Muscle of back (tissue), 11 donors: ENCODE measurements around the gene SEMA6D. TPM values are rescaled to one million over a fixed set of nuclear protein-coding genes. Genes with fewer than 3 reads are reported as not detected.
"Not testable (repeated sequence)": the region's sequence is repeated elsewhere in the genome, so short reads cannot be mapped to it uniquely, and the experiment has no call there.

Experiments used
- DNase-seq, 3 donors: peaks; one replicate each; pipeline versions ENCODE4 v3.0.0 to v3.0.0-alpha.2; 2013
- polyA plus RNA-seq, 10 donors: library from polyadenylated mRNA; unstranded; fragments of 120-200 nt; gene quantifications; one replicate each; pipeline ENCODE4 v1.2.1, GENCODE V29; 2013; ENCODE audit not compliant: insufficient read length in 10 of 10

SEMA6D gene
- polyA plus RNA-seq, 10 donors, result 35.7 to 82.9 (median 59.1) TPM

DNA sequence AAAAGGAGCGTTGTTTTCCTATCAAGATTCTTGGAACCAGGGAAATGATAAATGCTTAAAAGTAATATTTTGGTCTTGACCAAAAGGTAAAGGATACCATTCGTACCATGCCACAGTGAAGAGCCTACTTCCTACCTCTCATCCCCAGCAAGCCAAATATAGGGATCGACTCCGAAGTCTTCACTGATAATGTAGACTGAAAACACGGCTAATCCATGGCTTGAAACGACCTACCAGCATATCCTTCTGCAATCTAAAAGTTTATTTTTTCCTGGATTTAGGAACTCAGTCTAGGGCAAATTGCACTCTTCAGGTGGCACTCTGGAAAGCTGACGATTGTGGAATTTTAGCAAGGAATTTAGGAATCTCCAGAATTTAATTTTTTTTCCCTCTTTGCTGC, 1.9 kb upstream of the SEMA6D start:
- no peak for DNase-seq

DNA sequence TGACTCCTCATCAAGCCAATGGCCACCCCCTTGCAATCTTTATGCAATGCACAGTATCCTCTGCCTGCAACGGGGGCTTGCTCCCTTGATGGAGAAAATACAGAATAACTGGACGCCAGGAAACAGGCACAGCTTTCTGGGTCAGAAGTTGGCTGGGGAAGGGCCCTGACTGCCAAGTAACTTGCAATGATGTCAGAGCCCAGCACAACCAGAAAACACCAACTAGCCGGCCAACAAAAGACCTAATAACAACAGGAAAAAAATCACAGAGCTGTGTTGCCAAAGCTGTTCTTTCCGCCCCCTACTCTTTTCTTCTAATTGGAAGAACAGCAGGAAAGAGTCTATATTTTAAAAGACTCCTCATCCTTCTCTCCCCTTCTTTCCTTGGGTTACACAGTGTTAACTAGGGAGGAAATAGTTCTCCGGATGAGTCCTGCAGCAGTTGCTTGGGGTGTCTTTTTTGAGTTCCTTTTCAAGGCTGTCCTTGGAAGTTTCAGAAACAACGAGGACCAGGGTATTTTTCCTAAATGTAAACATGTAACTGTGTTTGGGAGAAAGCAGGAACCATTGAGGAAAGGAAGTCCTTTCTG, 1.4 kb upstream of the SEMA6D start:
- peak in 2 of 3 donors; percentile 55 to 80 for DNase-seq

DNA sequence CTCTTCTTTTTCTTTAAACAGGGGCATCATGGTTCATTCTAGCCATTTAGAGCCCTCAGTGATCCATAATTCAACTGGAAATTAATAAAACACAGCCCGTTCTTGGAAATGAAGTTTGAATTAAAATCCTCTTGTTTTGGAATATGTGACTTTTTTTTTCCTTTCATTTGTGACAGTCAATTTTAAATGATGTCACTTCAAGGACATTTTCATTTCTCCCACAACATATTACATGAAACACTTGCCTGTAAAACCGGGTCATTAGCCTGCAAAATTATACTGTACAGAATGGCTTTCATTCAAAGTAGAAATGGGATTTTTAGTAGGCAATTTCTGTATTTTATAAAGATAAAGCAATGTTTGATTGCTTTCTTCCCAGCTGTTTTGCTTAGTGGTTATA, 789 bp upstream of the SEMA6D start:
- DNase-seq, result peak in 1 of 3 donors; percentile 39

- DNase-seq, result peak; percentile 60 to 87 (median 71)
These were observed 1.5 kb downstream of the SEMA6D start for GRCh38 chr15:47718497-47719437.

- no peak for DNase-seq
These were observed 2.4 kb downstream of the SEMA6D start for GRCh38 chr15:47719730-47720129.

DNA sequence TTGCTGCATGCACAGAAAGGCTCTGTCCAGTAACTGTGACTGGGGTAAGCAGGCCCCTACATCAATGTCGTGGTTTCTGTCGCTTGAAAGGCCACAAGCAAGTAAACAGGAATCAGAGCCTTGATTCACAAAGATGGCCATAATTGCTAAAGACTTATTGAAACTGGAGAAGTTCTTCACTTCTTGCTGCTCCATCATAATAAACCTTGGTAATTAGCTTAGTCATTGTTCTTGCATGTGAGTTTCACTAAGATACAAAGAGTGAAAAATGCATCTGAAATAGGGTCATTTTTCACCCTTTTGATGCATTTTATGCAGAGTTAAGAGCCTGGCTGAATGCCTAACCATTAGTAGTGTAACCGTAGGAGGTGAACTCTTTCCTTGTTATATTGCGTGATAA, 3.2 kb downstream of the SEMA6D start:
- no peak for DNase-seq

DNA sequence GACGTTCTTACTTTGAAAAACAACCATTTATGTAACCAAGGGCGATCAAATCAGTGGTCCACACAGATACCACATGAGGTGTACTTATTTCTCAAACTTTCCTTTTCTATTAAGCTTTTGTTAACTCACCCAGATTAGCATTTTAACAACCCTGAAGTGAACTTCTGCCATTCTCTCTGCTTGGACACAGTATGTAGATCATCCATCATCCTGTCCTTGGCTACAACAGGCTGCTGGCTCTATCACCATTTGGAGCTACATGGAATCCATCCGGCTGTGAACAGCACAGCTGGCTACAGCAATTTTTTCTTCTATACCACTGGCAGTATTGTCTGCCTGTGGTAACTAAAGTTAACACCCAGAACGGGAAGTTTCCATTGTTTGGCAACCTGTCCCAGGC, 4.4 kb downstream of the SEMA6D start:
- DNase-seq, result peak in 1 of 3 donors; percentile 35

- peak in 2 of 3 donors; percentile 12 to 33 for DNase-seq
These were observed 7.0 kb downstream of the SEMA6D start for GRCh38 chr15:47724346-47724745.

DNA sequence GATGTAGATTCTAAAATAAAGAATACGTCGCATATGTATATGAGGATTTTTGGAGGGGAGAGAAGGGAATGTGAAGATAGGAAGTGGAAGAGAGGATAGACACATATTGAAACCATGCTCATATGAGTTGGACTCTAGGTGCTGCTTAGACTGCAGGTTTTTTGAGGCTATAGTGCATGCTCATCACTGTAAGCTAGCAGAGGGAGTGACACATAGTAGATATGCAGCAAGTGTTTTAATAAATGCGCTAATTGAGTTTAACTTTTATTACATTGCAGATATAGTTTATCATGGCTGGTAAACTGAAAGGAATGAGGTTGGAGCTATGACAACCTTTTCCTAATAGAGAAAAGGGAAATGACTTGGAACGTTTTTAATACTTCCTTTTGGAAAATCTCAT, 7.7 kb downstream of the SEMA6D start:
- DNase-seq, result no peak

- DNase-seq, result peak; percentile 29 to 54 (median 40)
These were observed 8.6 kb downstream of the SEMA6D start for GRCh38 chr15:47725906-47726305.

DNA sequence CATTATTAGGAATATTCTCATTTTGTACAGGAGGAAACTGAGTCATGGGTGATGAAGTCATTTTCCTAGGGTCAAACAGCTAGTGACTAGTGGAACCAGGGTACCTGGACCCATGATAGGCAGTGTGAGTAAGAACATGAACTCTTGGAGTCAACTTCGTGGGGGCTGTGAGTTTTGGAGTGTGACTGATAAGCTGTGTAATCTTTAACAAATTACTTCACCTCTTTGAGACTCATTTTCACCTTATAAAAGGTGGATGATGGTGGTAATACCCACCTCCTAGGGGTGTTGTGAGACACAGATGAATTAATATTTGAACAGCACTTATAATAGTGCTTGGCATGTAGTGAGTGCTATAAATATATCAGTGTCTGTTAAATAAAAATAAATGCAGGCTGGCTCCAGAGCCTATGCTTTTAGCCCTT, 9.1 kb downstream of the SEMA6D start:
- DNase-seq, result no peak

DNA sequence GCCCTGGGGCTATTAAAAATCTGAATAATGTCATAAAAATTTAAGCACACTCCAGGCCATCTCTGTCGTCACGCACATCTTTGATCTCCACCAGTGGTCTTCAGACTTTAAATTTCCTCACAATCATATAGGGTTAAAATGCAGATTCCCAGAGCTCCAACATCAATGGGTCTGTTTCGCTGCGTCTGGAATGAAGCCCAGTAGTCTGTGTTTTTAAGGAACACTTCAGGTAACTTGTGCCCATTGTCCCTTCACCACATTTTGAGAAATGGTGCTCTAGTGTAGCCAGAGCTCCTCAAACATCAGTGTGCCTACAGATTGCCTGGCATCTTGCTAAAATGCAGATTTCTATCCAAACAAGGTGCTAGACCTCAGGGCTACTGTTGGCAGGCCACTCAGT, 9.8 kb downstream of the SEMA6D start:
- DNase-seq, result no peak

DNA sequence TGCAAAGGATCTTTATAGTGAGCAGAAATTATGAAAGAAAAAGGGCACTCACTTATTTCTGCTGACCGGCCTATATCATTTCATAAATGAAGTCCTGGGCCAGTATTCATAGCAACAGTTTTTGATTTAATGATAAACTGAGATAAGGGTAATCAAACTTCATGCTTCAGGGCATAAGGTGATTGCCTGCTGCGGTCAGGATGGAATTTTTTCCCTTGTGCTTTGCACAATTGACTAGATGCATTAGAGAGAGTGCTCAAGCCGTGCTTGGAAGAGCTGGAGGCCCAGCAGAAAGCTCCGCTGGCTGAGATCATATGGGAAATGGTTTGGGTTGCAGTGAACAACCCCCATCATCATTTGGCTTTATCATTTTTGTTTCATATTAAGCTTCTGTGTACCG, 10.4 kb downstream of the SEMA6D start:
- peak in 1 of 3 donors; percentile 16 for DNase-seq

- DNase-seq, result peak in 2 of 3 donors; percentile 40 to 58
These were observed 11.1 kb downstream of the SEMA6D start for GRCh38 chr15:47728426-47728825.

- DNase-seq, result no peak
These were observed 11.6 kb downstream of the SEMA6D start for GRCh38 chr15:47728886-47729285.

DNA sequence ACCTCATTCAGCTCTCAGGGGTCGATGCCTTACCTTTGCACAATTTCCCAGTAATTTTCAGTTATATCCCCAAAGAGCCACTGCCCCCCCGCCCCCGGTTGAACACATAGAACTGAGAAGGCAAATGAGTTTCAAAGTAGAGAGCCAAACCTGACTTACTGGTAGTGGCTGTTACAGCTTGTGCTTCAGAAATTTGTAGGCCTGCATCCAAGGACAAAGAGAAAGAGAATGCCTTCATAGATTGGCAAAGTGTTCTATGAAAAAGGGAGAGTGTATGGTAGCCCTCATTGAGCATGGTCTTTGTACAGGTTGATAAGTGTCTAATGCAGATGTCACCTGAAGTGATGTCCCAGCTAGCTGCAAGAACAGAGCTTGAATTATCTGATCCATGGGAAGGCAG, 13.9 kb downstream of the SEMA6D start:
- no peak for DNase-seq

DNA sequence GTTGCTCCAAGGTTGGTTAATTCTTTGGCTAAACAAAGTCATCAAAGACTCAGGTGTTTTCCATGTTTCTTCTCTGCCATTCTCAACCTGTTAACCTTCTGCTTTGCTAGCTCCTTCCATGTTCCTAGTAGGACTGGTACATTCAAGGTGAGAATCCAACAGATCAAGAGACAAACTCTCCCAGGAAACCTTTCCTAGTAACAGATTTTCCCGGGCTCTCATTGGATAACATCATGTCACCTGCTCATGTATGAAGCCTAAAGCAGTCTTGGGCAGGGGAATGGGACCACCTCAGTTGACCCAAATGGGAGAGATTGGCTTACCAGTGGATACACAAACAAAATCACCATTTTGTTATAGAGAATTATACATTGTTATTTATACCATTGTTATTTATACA, 14.9 kb downstream of the SEMA6D start:
- no peak for DNase-seq

- no peak for DNase-seq
These were observed 15.8 kb downstream of the SEMA6D start for GRCh38 chr15:47733085-47733484.

GRCh38 chr15:47736143-47736786, 19.0 kb downstream of the SEMA6D start:
- no peak for DNase-seq

DNA sequence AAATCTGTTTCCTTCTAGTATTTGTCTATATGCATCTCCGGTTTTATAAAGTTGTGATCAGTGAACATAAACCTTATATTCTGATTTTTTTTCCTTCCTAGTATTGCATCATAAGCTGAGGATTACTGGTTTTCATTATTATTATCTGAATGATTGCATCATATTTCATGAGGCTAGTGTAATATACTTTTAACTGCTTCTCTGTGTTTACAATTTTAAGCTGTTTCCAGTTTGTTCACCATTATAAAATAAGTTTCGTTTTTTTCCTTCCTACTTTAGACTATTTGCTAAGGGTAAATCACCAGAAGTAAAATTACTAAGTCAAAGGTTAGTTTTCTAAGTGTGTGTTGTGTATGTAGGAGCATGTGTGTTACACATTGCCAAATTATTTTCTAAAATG, 20.2 kb downstream of the SEMA6D start:
- DNase-seq, result no peak

DNA sequence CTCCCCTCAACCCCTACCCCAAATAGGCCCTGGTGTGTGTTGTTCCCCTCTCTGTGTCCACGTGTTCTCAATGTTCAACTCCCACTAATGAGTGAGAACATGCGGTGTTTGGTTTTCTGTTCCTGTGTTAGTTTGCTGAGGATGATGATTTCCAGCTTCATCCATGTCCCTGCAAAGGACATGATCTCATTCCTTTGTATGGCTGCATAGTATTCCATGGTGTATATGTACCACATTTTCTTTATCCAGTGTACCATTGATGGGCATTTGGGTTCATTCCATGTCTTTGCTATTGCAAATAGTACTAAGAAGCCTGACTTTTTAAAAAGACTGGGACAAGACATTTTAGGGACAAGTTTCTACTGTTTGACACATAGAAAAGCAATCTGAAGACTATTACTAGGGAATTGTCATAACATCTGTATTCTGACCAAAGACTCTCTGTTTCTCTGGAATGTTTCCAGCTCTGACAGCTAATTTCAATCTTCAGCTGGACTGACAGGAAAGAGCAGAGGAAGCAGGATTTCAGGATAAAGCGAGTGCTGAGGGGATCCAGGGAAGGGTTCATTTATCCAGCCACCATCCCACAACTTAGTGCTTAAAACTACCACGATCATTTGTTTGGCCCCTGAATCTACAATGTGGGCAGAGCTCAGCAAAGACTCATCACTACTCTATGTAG, 21.0 kb downstream of the SEMA6D start:
- DNase-seq, result not testable (repeated sequence)

DNA sequence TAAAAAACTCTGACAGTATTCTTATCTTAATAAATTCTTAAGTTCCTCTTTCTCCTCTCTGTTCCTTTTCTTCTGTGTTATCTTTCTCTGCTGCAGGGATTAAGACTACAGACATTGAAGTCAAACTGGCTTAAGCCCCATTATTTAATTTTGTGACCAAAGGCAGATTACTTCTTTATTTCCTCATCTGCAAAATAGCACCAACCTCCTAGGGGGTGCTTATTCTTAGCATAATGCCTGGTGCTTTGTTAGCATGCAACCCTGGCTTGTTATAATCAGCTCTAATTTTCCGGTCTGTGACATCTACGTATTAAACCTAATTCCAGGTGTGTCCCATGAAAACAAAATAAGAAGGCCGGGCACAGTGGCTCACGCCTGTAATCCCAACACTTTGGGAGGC, 23.8 kb downstream of the SEMA6D start:
- no peak for DNase-seq
